Measurements from ENCODE around the gene MN1. TPM values are rescaled to one million over a fixed set of nuclear protein-coding genes. Genes with fewer than 3 reads are reported as not detected.
"Not testable (repeated sequence)": the region's sequence is repeated elsewhere in the genome, so short reads cannot be mapped to it uniquely, and the experiment has no call there.

MN1 gene
- polyA plus RNA-seq, 12 donors = 10.6 to 27.6 (median 16.2) TPM; not detected in 1

- not testable (repeated sequence) for DNase-seq
These were observed 57.5 kb downstream of the MN1 start for GRCh38 chr22:27744078-27744477.

GRCh38 chr22:27740202-27740748 is 61.3 kb downstream of the MN1 start:
- no peak for DNase-seq

GRCh38 chr22:27737521-27737920 is 64.0 kb downstream of the MN1 start:
- DNase-seq = no peak

- no peak for DNase-seq
These were observed 67.5 kb downstream of the MN1 start for GRCh38 chr22:27734066-27734465.

GRCh38 chr22:27732841-27733240 is 68.7 kb downstream of the MN1 start:
- no peak for DNase-seq

GRCh38 chr22:27732391-27732790 is 69.2 kb downstream of the MN1 start:
- DNase-seq = no peak

- DNase-seq = no peak
These were observed 69.9 kb downstream of the MN1 start for GRCh38 chr22:27731621-27732020.

GRCh38 chr22:27730641-27731433 is 70.7 kb downstream of the MN1 start:
- DNase-seq = no peak

- DNase-seq = no peak
These were observed 72.3 kb downstream of the MN1 start for GRCh38 chr22:27729246-27729645.

- DNase-seq = no peak
These were observed 73.7 kb downstream of the MN1 start for GRCh38 chr22:27727673-27728451.

GRCh38 chr22:27726686-27727449 is 74.7 kb downstream of the MN1 start:
- DNase-seq = no peak

GRCh38 chr22:27726331-27726685 is 75.2 kb downstream of the MN1 start:
- DNase-seq = no peak

- no peak for DNase-seq
These were observed 75.9 kb downstream of the MN1 start for GRCh38 chr22:27725661-27726060.

- no peak for DNase-seq
These were observed 76.8 kb downstream of the MN1 start for GRCh38 chr22:27724709-27725108.

GRCh38 chr22:27724157-27724556 is 77.4 kb downstream of the MN1 start:
- no peak for DNase-seq

GRCh38 chr22:27723708-27724107 is 77.8 kb downstream of the MN1 start:
- no peak for DNase-seq

- no peak for DNase-seq
These were observed 78.4 kb downstream of the MN1 start for GRCh38 chr22:27723158-27723557.

- no peak for DNase-seq
These were observed 80.7 kb downstream of the MN1 start for GRCh38 chr22:27720860-27721259.

GRCh38 chr22:27719535-27720227 is 81.9 kb downstream of the MN1 start:
- no peak for DNase-seq

GRCh38 chr22:27719036-27719347 is 82.6 kb downstream of the MN1 start:
- no peak for DNase-seq

GRCh38 chr22:27718186-27719035 is 83.1 kb downstream of the MN1 start:
- peak; percentile 71 for DNase-seq

Measured in muscle of arm (tissue), 12 donors.